HL-60 (cell line): ENCODE data around the gene SUPT7L.

Experiments used
- DNase-seq, 2 experiments: peaks; one replicate each; pipeline ENCODE4 v3.0.0-alpha.2; 2010 to 2020; ENCODE audit warnings: low read depth in 1 of 2, low spot score in 1 of 2
- H3K27ac ChIP-seq: fragments of 250-450 bp; sonication (Bioruptor Pico); replicated peaks from 2 replicates; pipeline ENCODE4 v1.5.1; 2020; ENCODE audit warnings: mild to moderate bottlenecking, moderate library complexity
- H3K27me3 ChIP-seq: fragments of 250-450 bp; sonication (Bioruptor Pico); 2 replicates; pipeline ENCODE4 v1.5.1; 2021; ENCODE audit warnings: mild to moderate bottlenecking, moderate library complexity; ENCODE audit not compliant: insufficient read depth, poor library complexity, severe bottlenecking
- H3K4me3 ChIP-seq: replicated peaks from 2 replicates; pipeline ENCODE4 v1.5.1; 2011; ENCODE audit warnings: mild to moderate bottlenecking, control low read depth, low read length; ENCODE audit not compliant: insufficient read depth
- CTCF ChIP-seq: IDR thresholded peaks from one replicate; pipeline ENCODE4 v1.5.1; 2011; ENCODE audit warnings: low read length, control low read depth, inconsistent platforms; ENCODE audit not compliant: insufficient read depth
- GABPA ChIP-seq: IDR thresholded peaks from 2 replicates; pipeline ENCODE4 v1.6.1; 2012; ENCODE audit warnings: low read depth
- POLR2AphosphoS5 ChIP-seq: IDR thresholded peaks from 2 replicates; pipeline ENCODE4 v1.6.1; 2012; ENCODE audit warnings: low read depth
- REST ChIP-seq: IDR thresholded peaks from 2 replicates; pipeline ENCODE4 v1.6.1; 2012; ENCODE audit warnings: low read depth; ENCODE audit not compliant: insufficient replicate concordance
- SPI1 ChIP-seq: IDR thresholded peaks from 2 replicates; pipeline ENCODE4 v1.6.1; 2012; ENCODE audit warnings: low read depth, mild to moderate bottlenecking, borderline replicate concordance

Gene SUPT7L

GRCh38 chr2:27613985-27614384, 49.4 kb downstream of the SUPT7L start:
- Histone ChIP-seq H3K27ac (no peak overlapping the region), H3K27me3 (no peaks in the 10 kb centered on the region), H3K4me3 (no peak overlapping the region)
- no peak for DNase-seq
- TF ChIP-seq CTCF (no peak), GABPA (no peak), REST (no peak), POLR2AphosphoS5 (no peak), SPI1 (no peak)

GRCh38 chr2:27606611-27607010, 56.8 kb downstream of the SUPT7L start:
- no peaks in the 10 kb centered on the region for H3K27me3 ChIP-seq
- no peak overlapping the region for H3K27ac ChIP-seq
- no peak for TF ChIP-seq CTCF
- no peak for TF ChIP-seq GABPA
- TF ChIP-seq REST, result no peak
- no peak for TF ChIP-seq SPI1
- TF ChIP-seq POLR2AphosphoS5, result no peak
- no peak overlapping the region for H3K4me3 ChIP-seq
- DNase-seq, result no peak
